Activated B cell treated with CpG ODN at 0.5 μM for 24 hours (primary cell): ENCODE measurements around the gene TUBA4A. TPM values are rescaled to one million over a fixed set of nuclear protein-coding genes. Genes with fewer than 3 reads are reported as not detected.

Experiments
- ATAC-seq: fragments of 200-7000 bp; cut with Tn5 transposase; one replicate; pipeline ENCODE4 v1.10.0; 2021; ENCODE audit warnings: low read depth, mild to moderate bottlenecking, moderate library complexity
- CTCF ChIA-PET: fragments of 350-600 bp; sonication (Branson Sonifier 250); formaldehyde crosslinking; loops from one replicate; lab custom pipeline; 2021; ENCODE audit warnings: antibody characterized with exemption; lab: Charles Lee
- POLR2A ChIA-PET: fragments of 350-600 bp; sonication (Branson Sonifier 250); formaldehyde crosslinking; loops from one replicate; lab custom pipeline; 2021; ENCODE audit warnings: antibody characterized with exemption; lab: Charles Lee
- DNase-seq: peaks from one replicate; pipeline ENCODE4 v3.0.0; 2022
- H3K27ac Mint-ChIP-seq: one replicate; pipeline ENCODE4 v1.8.0; 2020; ENCODE audit warnings: mixed read lengths
- H3K27me3 Mint-ChIP-seq: one replicate; pipeline ENCODE4 v1.8.0; 2021; ENCODE audit warnings: mixed read lengths
- H3K36me3 Mint-ChIP-seq: one replicate; pipeline ENCODE4 v1.8.0; 2021; ENCODE audit warnings: low read depth, mixed read lengths
- H3K4me1 Mint-ChIP-seq: one replicate; pipeline ENCODE4 v1.8.0; 2021; ENCODE audit warnings: mixed read lengths
- H3K4me3 Mint-ChIP-seq: one replicate; pipeline ENCODE4 v1.8.0; 2020; ENCODE audit warnings: mild to moderate bottlenecking, mixed read lengths
- H3K9me3 Mint-ChIP-seq: one replicate; pipeline ENCODE4 v1.8.0; 2020; ENCODE audit warnings: mixed read lengths
- CTCF ChIP-seq: fragments of 200-600 bp; IDR thresholded peaks from one replicate; pipeline ENCODE4 v1.8.0; 2022; ENCODE audit warnings: antibody characterized with exemption, mild to moderate bottlenecking
- intact Hi-C: fragments of 100-400 bp; cut with micrococcal nuclease; formaldehyde crosslinking; loops from one replicate; pipeline ENCODE4 v1.15.1; 2024
- total RNA-seq: library from RNA; stranded (reverse); gene quantifications from 2 replicates; pipeline ENCODE4 v1.2.3, GENCODE V29; 2022

Gene TUBA4A
- total RNA-seq, 1 donor from 2014 or later: 184 TPM

GRCh38 chr2:219284501-219285372 is 31.0 kb upstream of the TUBA4A start:
- ChIA-PET CTCF (interaction anchor here (11.9 kb wide), 1 partner anchor 9 kb away, joined by 155 read pairs; no protein-coding TSS in a partner anchor), POLR2A (interaction anchor here (3.0 kb wide), 1 partner anchor 10 kb away, joined by 12 read pairs; no protein-coding TSS in a partner anchor)
- Mint-ChIP-seq H3K36me3 (peaks cover 58% of the 10 kb centered on the region), H3K27ac (no peak overlapping the region), H3K27me3 (no peaks in the 10 kb centered on the region), H3K4me1 (peaks cover 20% of the 10 kb centered on the region), H3K4me3 (no peak overlapping the region), H3K9me3 (no peaks in the 10 kb centered on the region)
- TF ChIP-seq CTCF: no peak
- intact Hi-C loops: no loop called here
- no peak for ATAC-seq
- no peak for DNase-seq

GRCh38 chr2:219282943-219283581 is 29.3 kb upstream of the TUBA4A start:
- no peak overlapping the region for H3K27ac Mint-ChIP-seq
- H3K4me1 Mint-ChIP-seq: peaks cover 31% of the 10 kb centered on the region
- H3K9me3 Mint-ChIP-seq: no peaks in the 10 kb centered on the region
- no peak for ATAC-seq
- DNase-seq: no peak
- no peaks in the 10 kb centered on the region for H3K27me3 Mint-ChIP-seq
- TF ChIP-seq CTCF: no peak
- peaks cover 60% of the 10 kb centered on the region for H3K36me3 Mint-ChIP-seq
- no peak overlapping the region for H3K4me3 Mint-ChIP-seq
- ChIA-PET CTCF (interaction anchor here (11.9 kb wide), 1 partner anchor 11 kb away, joined by 155 read pairs; no protein-coding TSS in a partner anchor), POLR2A (interaction anchor here (0.8 to 8.0 kb wide), 3 partner anchors 13 to 38 kb away, joined by 3 to 260 read pairs (median 138); partner anchors contain the start of genes GLB1L, STK16, TUBA4A and TUBA4B)
- intact Hi-C loops: no loop called here

- no peak for TF ChIP-seq CTCF
- H3K36me3 Mint-ChIP-seq: peaks cover 62% of the 10 kb centered on the region
- no peak for ATAC-seq
- H3K27ac Mint-ChIP-seq: no peak overlapping the region
- H3K4me3 Mint-ChIP-seq: no peak overlapping the region
- DNase-seq: no peak
- H3K27me3 Mint-ChIP-seq: no peaks in the 10 kb centered on the region
- no peaks in the 10 kb centered on the region for H3K9me3 Mint-ChIP-seq
- POLR2A ChIA-PET: interaction anchor here (1.1 to 8.0 kb wide), 3 partner anchors 14 to 38 kb away, joined by 4 to 260 read pairs (median 138); partner anchors contain the start of genes GLB1L, STK16, TUBA4A and TUBA4B
- intact Hi-C loops: no loop called here
- CTCF ChIA-PET: interaction anchor here (11.9 kb wide), 1 partner anchor 11 kb away, joined by 155 read pairs; no protein-coding TSS in a partner anchor
- H3K4me1 Mint-ChIP-seq: peaks cover 38% of the 10 kb centered on the region
Observed at GRCh38 chr2:219282375-219282774, 28.7 kb upstream of the TUBA4A start.

GRCh38 chr2:219281588-219281987 is 27.9 kb upstream of the TUBA4A start:
- Mint-ChIP-seq H3K9me3 (no peaks in the 10 kb centered on the region), H3K4me3 (no peak overlapping the region), H3K27ac (no peak overlapping the region), H3K36me3 (peaks cover 60% of the 10 kb centered on the region), H3K4me1 (peaks cover 44% of the 10 kb centered on the region), H3K27me3 (no peaks in the 10 kb centered on the region)
- ATAC-seq: no peak
- no peak for DNase-seq
- intact Hi-C loops: no loop called here
- ChIA-PET POLR2A (interaction anchor here (1.1 to 8.0 kb wide), 4 partner anchors 14 to 106 kb away, joined by 4 to 260 read pairs (median 114); partner anchors contain the start of genes CNPPD1, GLB1L, RETREG2 and STK16), CTCF (interaction anchor here (1.2 to 11.9 kb wide), 2 partner anchors 12 to 17 kb away, joined by 3 to 155 read pairs; no protein-coding TSS in a partner anchor)
- TF ChIP-seq CTCF: no peak
